ENCODE data around the gene SLC36A4. TPM values are rescaled to one million over a fixed set of nuclear protein-coding genes. Genes with fewer than 3 reads are reported as not detected.

The SLC36A4 gene
- total RNA-seq, 2 experiments from 2014 or later = 3.0 to 4.2 TPM

- no peak overlapping the region for H3K4me3 ChIP-seq (ENCODE audit: low read depth, low read length, poor library complexity, severe bottlenecking)
- H3K4me2 ChIP-seq (ENCODE audit: low read length) = peak overlapping the region; percentile 37
- H3K4me1 ChIP-seq (ENCODE audit: insufficient read depth, low read length, poor library complexity, severe bottlenecking) = peaks cover 40% of the 10 kb centered on the region
- TF ChIP-seq, protein P1, sequence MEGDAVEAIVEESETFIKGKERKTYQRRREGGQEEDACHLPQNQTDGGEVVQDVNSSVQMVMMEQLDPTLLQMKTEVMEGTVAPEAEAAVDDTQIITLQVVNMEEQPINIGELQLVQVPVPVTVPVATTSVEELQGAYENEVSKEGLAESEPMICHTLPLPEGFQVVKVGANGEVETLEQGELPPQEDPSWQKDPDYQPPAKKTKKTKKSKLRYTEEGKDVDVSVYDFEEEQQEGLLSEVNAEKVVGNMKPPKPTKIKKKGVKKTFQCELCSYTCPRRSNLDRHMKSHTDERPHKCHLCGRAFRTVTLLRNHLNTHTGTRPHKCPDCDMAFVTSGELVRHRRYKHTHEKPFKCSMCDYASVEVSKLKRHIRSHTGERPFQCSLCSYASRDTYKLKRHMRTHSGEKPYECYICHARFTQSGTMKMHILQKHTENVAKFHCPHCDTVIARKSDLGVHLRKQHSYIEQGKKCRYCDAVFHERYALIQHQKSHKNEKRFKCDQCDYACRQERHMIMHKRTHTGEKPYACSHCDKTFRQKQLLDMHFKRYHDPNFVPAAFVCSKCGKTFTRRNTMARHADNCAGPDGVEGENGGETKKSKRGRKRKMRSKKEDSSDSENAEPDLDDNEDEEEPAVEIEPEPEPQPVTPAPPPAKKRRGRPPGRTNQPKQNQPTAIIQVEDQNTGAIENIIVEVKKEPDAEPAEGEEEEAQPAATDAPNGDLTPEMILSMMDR (conservative IDR thresholded peaks at IDR 0.05; ENCODE audit: low read length) = no peak
- TF ChIP-seq EZH2phosphoT487 (IDR thresholded peaks at IDR 0.05; ENCODE audit: borderline replicate concordance, low read depth, low read length) = no peak
- H3K9me2 ChIP-seq (ENCODE audit: insufficient read depth, low read length) = no peaks in the 10 kb centered on the region
- intact Hi-C loops (cut with micrococcal nuclease; ENCODE audit: unreplicated experiment) = no loop called here
- no TSS peak for BruUV-seq (replicated peaks)
- no peaks in the 10 kb centered on the region for H3K9me3 ChIP-seq (ENCODE audit: low read length)
- peak overlapping the region; percentile 51; the same call in 1 of the 2 replicates for H2AFZ ChIP-seq (ENCODE audit: low read length)
- no peaks in the 10 kb centered on the region for H3K36me3 ChIP-seq (ENCODE audit: insufficient read depth, low read length)
- H3K27ac ChIP-seq (ENCODE audit: low read depth, low read length, poor library complexity, severe bottlenecking) = peak overlapping the region; percentile 53
- H3K79me2 ChIP-seq (ENCODE audit: insufficient read depth, low read depth, low read length) = no peaks in the 10 kb centered on the region
- DNase-seq (ENCODE audit: low spot score) = peak; percentile 16
- CTCF ChIA-PET (ENCODE audit: unreplicated experiment) = no interaction called here
- POLR2A ChIA-PET = no interaction called here
- no peaks in the 10 kb centered on the region for H4K20me1 ChIP-seq (ENCODE audit: insufficient read depth, low read length)
Observed at GRCh38 chr11:93216511-93217101, 18.8 kb upstream of the SLC36A4 start.

GRCh38 chr11:93213622-93214021, 15.8 kb upstream of the SLC36A4 start:
- Histone ChIP-seq H3K4me3 (ENCODE audit: low read depth, low read length, poor library complexity, severe bottlenecking) (no peak overlapping the region), H3K9me2 (ENCODE audit: insufficient read depth, low read length) (no peaks in the 10 kb centered on the region), H2AFZ (ENCODE audit: low read length) (no peak overlapping the region), H3K79me2 (ENCODE audit: insufficient read depth, low read depth, low read length) (no peaks in the 10 kb centered on the region), H3K27ac (ENCODE audit: low read depth, low read length, poor library complexity, severe bottlenecking) (no peak overlapping the region), H3K4me2 (ENCODE audit: low read length) (no peak overlapping the region), H3K9me3 (ENCODE audit: low read length) (no peaks in the 10 kb centered on the region), H4K20me1 (ENCODE audit: insufficient read depth, low read length) (no peaks in the 10 kb centered on the region), H3K36me3 (ENCODE audit: insufficient read depth, low read length) (no peaks in the 10 kb centered on the region), H3K4me1 (ENCODE audit: insufficient read depth, low read length, poor library complexity, severe bottlenecking) (peaks cover 28% of the 10 kb centered on the region)
- TF ChIP-seq, protein P1 (conservative IDR thresholded peaks at IDR 0.05; ENCODE audit: low read length) = no peak
- no peak for TF ChIP-seq EZH2phosphoT487 (IDR thresholded peaks at IDR 0.05; ENCODE audit: borderline replicate concordance, low read depth, low read length)
- ChIA-PET POLR2A (interaction anchor here (0.6 kb wide), 1 partner anchor 36 kb away, joined by 3 read pairs; no protein-coding TSS in a partner anchor), CTCF (ENCODE audit: unreplicated experiment) (no interaction called here)
- no peak for DNase-seq (ENCODE audit: low spot score)
- BruUV-seq (replicated peaks) = no TSS peak
- intact Hi-C loops (cut with micrococcal nuclease; ENCODE audit: unreplicated experiment) = no loop called here

GRCh38 chr11:93212094-93212493, 14.3 kb upstream of the SLC36A4 start:
- DNase-seq (ENCODE audit: low spot score) = no peak
- H3K9me3 ChIP-seq (ENCODE audit: low read length) = no peaks in the 10 kb centered on the region
- H3K4me2 ChIP-seq (ENCODE audit: low read length) = no peak overlapping the region
- no peak overlapping the region for H3K4me3 ChIP-seq (ENCODE audit: low read depth, low read length, poor library complexity, severe bottlenecking)
- H3K79me2 ChIP-seq (ENCODE audit: insufficient read depth, low read depth, low read length) = no peaks in the 10 kb centered on the region
- H4K20me1 ChIP-seq (ENCODE audit: insufficient read depth, low read length) = no peaks in the 10 kb centered on the region
- H3K9me2 ChIP-seq (ENCODE audit: insufficient read depth, low read length) = no peaks in the 10 kb centered on the region
- intact Hi-C loops (cut with micrococcal nuclease; ENCODE audit: unreplicated experiment) = no loop called here
- CTCF ChIA-PET (ENCODE audit: unreplicated experiment) = no interaction called here
- no peaks in the 10 kb centered on the region for H3K36me3 ChIP-seq (ENCODE audit: insufficient read depth, low read length)
- H2AFZ ChIP-seq (ENCODE audit: low read length) = no peak overlapping the region
- peaks cover 13% of the 10 kb centered on the region for H3K4me1 ChIP-seq (ENCODE audit: insufficient read depth, low read length, poor library complexity, severe bottlenecking)
- no peak overlapping the region for H3K27ac ChIP-seq (ENCODE audit: low read depth, low read length, poor library complexity, severe bottlenecking)
- POLR2A ChIA-PET = interaction anchor here (0.8 kb wide), 1 partner anchor 11 kb away, joined by 3 read pairs; no protein-coding TSS in a partner anchor
- TF ChIP-seq, protein P1 (conservative IDR thresholded peaks at IDR 0.05; ENCODE audit: low read length) = no peak
- no peak for TF ChIP-seq EZH2phosphoT487 (IDR thresholded peaks at IDR 0.05; ENCODE audit: borderline replicate concordance, low read depth, low read length)
- BruUV-seq (replicated peaks) = no TSS peak

Measured in OCI-LY7 (cell line).